Hematopoietic multipotent progenitor cell treated with erythropoietin and hydrocortisone succinate and interleukin-3 and kit ligand, for 15 days (in vitro differentiated cells): ENCODE measurements around the gene ZMIZ1.

ENCODE experiments used
- DNase-seq: peaks from one replicate; pipeline ENCODE4 v3.0.0-alpha.2; 2015; ENCODE audit warnings: low spot score

ZMIZ1 gene

GRCh38 chr10:79234391-79235315 lies 165.9 kb downstream of the ZMIZ1 start:
- no peak for DNase-seq

- DNase-seq = no peak
Observed at GRCh38 chr10:79235765-79236432, 167.1 kb downstream of the ZMIZ1 start.

GRCh38 chr10:79236433-79236765 lies 167.6 kb downstream of the ZMIZ1 start:
- no peak for DNase-seq

- DNase-seq = no peak
Observed at GRCh38 chr10:79237454-79238157, 168.8 kb downstream of the ZMIZ1 start.

- DNase-seq = no peak
Observed at GRCh38 chr10:79238158-79238520, 169.4 kb downstream of the ZMIZ1 start.

GRCh38 chr10:79238606-79239005 lies 169.8 kb downstream of the ZMIZ1 start:
- no peak for DNase-seq

- no peak for DNase-seq
Observed at GRCh38 chr10:79239275-79239779, 170.6 kb downstream of the ZMIZ1 start.

- DNase-seq = no peak
Observed at GRCh38 chr10:79239924-79240581, 171.3 kb downstream of the ZMIZ1 start.

- no peak for DNase-seq
Observed at GRCh38 chr10:79241629-79241989, 172.8 kb downstream of the ZMIZ1 start.

- no peak for DNase-seq
Observed at GRCh38 chr10:79241990-79242619, 173.3 kb downstream of the ZMIZ1 start.

GRCh38 chr10:79242620-79243152 lies 173.9 kb downstream of the ZMIZ1 start:
- DNase-seq = no peak

GRCh38 chr10:79243181-79244067 lies 174.7 kb downstream of the ZMIZ1 start:
- DNase-seq = no peak

GRCh38 chr10:79244068-79244442 lies 175.3 kb downstream of the ZMIZ1 start:
- no peak for DNase-seq

GRCh38 chr10:79244841-79245504 lies 176.2 kb downstream of the ZMIZ1 start:
- DNase-seq = no peak

GRCh38 chr10:79245539-79246208 lies 176.9 kb downstream of the ZMIZ1 start:
- DNase-seq = no peak

- DNase-seq = no peak
Observed at GRCh38 chr10:79246209-79246581, 177.4 kb downstream of the ZMIZ1 start.

- DNase-seq = no peak
Observed at GRCh38 chr10:79246606-79247275, 178.0 kb downstream of the ZMIZ1 start.

- DNase-seq = no peak
Observed at GRCh38 chr10:79247373-79248137, 178.8 kb downstream of the ZMIZ1 start.
